HG02588 (cell line): ENCODE data around the gene IQCK.

ENCODE experiments used
- ATAC-seq: cut with Tn5 transposase; IDR thresholded peaks from one replicate; pipeline ENCODE4 v1.9.1; 2021; ENCODE audit warnings: mild to moderate bottlenecking, moderate library complexity; ENCODE audit not compliant: unreplicated experiment

Gene IQCK

DNA sequence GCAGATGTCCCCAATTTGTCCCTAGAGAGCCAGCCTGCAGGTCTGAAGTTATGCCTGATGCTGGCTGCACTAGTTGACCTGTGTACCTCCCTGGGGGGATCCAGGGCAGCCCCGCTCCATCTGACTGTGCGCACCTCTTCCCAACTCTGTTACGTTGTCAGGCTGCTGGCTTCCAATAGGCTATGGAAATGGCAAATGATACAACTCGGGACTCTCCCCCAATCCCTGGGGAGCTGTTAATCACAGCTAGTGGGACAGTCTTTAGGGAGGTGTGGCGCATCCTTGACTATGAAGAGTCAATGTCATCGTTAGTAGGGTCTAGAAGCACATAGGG, 136.4 kb downstream of the IQCK start:
- ATAC-seq = no peak

DNA sequence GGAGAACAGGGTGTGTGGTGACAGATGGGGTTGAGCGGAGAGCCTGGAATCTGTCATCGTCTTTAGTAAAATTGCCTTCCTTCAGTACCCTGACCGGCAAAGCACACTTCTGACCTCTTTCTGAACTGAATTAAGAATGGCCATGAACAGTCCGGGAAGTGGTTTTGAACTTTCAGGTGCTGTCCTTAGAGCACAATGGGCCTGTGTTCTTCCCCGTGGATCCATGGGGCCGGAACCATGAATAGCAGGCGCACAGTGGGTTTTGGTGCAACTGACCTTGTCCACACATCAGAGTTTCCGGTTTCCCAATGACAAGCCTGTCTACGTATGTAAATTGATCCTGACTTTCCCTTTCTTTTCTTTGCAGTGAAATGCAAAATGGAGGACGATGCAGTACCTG, 138.0 kb downstream of the IQCK start:
- no peak for ATAC-seq

DNA sequence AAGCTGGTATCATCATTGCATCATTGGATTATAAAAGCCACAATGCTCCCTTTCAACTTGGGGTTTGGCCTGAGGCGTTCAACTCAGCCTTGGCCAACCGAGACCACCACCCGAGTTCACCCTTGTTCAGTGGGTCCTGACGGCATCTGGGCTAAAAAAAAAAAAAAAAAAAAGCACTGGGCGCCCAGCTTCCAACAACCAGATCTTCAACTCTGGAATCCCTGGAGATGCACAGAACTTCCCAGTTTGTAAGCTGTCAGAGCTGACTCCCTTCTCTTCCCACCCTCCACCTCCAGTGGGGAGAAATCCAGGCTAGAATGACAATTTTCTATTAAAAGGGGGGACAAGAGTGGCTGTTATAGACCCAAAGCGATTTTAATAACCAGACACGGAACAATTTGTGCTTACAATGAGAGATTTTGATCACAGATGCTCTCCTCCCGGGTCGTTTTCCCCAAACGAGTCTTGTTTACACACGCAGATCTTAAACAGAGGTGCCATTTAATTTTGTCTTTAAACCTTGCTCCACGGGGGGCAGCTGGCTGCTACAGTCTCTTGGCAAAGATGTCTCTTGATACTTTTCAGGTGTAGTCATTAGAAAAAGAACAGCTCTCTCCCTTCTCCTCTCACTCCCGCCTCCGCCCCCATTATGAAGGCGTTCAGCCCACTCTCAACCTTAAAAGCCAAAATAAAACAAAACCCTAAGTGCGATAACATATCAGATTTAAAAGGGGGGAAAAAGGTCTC, 139.7 kb downstream of the IQCK start:
- no peak for ATAC-seq

DNA sequence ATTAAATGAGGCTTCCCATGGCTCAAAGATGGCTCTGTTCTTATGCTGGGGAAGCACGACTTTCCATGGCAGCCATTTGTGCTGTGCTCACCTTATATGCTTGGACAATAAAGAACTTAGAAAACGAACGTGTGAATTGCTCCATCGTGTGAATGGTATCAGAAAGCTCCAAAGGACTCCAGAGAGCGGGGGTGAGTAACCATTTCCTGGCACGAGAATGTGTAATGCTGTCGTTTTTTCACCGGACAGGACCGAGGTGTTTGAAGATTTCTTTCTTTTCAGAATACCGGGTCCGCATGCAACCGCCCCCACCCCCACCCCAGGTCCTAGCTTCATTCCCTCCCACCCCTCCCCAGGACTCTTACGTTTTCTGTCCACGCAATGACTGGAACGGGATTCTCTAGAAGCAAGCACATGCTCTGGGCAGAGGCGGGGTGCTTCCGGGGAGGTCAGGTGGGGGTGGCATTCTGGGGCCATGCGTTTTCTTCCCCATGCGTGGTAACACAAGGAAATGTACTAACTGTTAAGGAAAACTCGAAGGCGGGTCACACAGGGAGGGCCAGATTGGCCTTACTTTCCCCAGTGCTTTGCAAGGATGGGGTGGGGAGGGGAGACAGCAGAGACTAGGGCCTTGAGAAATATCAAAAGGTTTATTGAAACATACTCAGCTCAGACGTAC, 140.4 kb downstream of the IQCK start:
- no peak for ATAC-seq

DNA sequence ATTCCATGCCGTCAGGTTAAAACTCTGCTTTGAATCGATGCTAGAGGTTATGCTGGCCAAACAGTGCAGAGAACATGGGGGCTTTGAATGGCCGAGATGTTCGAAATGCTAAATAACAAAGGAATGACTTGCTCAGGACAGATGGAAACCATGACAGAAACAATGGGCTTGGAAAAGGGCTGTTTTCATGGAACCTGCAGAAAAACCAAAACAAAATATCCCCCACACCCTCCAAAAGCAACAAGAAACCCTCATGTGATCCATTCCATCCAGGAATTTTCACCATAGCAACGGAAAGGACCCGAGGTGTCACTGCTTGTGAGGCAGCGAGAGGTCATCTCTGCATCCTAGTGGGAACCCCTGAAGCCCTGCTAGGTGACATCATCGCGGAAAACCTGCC, 141.1 kb downstream of the IQCK start:
- ATAC-seq = no peak

DNA sequence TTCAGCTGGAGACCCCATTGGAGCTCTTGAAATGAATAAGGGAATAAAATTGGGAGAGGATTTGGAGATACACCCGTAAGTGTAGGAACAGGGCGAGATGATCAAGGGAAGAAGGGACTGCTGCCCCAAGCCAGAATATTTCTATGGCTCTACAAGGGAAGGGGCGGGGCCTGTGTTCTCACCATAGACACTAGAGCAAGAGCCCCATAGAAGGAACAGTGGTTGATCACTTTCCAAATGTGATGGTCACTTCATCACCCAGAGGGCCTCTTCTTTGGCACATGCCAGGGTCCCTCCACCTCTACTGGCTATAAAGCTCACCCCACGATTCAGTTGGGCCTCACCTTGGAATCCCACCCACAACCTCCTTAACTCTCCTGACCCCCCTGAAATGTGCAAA, 141.5 kb downstream of the IQCK start:
- ATAC-seq = no peak

DNA sequence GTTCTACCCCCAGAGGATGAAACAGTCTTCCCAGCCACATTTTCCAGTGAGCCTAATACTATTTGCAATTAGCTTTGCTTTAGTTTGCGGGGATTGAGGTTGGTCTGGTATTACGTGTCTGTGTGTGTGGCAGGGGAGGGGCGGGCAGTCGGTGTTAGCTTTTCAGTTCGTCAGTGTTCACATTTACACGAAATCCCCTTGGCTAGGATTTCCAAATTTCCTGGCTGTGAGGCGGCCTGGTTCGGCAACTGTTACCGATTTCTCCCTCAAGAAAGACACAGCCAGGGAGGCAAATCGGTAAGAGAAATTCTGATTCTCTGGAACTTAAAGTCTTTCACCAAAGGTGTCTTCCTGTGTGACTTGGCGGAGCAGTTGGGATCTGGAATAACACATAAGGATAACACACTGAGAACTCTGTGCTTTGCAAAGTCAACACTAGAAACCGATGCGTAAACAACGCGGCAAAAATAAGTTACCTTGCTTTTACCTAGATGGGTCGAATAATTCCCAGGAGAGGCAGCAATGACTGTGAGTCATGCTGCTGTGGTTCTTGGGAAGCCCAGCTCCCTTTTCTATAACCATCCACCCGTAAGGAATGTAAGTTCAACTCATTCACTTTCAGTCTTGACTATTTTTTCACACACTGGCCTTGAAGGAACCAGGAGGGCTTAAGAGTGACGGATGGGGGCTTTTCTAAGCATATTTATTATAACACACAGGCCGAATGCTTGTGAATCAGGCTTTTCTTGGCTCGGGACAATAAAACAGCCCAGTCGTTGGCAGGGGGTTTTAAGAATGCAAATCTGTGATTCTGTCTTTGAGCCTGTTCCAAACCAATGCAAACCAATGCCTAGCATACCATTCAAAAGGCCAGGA, 142.3 kb downstream of the IQCK start:
- no peak for ATAC-seq

DNA sequence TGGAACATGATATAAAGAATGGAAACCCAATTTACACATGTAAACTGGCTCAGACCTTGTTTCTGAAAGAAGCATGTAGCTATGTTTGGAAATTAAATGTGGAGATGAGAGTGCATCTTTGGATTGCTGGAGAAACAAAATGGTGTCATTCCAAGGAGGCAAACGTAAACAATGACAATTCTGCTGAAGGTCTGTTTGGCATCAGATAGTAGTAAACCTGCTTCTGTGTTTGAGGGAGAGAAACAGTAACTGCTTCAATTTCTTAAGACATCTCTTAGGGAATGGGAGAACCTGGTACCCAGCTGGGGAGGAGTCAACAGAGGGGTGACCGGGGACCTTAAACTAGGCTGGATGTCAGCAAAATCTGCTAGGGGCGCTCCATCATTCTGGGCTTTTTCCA, 143.1 kb downstream of the IQCK start:
- no peak for ATAC-seq

DNA sequence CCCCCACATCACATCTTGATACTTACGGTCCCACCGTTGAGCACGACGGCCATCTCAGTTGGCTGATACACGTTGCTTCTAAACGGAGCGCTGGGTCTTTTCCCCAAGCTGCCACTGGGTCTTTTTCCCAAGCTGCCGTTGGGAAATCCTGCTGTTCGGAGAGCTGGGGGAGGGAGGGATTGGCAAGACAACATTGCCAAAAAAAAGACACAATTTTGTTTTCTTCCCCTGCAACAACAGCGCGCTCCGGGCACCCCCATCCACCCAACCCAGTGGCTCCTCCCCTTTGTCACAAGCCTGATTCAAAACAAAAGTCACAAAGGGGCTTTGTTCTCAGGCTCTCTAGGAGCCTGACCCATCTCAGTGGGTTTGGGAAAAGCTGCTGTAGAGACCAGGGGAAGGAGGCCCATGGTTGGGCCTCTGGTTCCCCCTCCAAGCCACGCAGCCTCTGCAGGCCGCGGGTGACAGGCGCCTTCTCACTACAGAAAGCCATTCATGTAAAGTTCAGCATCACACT, 143.8 kb downstream of the IQCK start:
- ATAC-seq = no peak

DNA sequence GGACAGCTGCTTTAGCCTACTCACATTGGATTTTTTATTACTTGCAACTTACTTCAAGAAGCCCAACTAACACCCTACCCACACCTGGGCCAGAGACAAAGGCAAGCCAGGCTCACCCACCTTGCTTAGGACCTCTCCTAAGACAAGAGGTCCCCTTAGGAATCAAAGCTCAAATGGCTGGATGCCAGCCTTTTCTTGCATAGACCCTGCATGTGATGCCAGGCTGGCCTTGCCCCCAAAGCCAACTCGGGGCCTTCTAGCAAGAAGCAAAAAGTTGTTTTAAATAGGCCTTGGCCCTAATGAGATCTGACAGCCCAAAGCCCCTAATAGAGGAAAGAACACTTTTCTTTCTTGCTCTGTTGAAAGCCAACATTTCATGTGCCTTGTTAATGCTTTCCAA, 145.9 kb downstream of the IQCK start:
- ATAC-seq = no peak

DNA sequence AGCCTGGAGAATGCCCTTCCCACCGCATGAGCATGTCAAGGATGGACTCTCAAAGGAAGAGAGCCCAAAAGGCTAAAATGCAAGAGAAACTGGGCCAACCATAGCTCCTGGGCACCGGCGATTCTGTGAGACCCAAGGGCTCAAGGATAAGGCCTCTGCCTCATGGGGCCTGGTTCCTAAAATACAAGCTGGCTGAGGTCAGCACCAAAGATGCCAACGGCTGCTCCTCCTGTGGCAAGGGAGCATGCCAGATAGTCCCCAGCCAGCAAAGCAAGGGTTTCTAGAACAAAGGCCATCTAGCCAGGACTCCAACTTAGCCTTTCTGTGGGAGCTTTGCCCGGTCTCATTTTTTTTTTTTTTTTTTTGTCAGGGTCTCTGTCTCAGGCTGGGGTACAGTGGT, 146.5 kb downstream of the IQCK start:
- ATAC-seq = no peak

DNA sequence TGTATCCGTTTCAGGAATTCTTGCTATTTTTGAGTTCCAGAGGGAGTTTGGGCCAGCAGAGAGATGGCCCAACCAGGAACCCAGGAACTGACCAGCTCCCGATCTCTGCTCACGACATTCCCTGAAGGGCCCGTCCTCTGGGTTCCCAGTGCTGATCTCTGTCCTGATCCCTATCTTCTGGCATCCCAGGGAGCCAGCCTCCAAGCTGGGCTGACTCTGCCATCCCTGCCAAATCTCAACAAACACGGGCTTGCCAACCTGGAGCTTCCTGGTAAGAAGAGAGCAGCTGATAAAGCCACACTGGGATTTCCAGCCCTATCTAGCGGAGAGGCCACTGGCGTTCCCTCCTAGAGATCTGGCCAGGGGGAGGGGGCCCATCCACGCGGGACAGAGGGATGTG, 150.3 kb downstream of the IQCK start:
- ATAC-seq = no peak

DNA sequence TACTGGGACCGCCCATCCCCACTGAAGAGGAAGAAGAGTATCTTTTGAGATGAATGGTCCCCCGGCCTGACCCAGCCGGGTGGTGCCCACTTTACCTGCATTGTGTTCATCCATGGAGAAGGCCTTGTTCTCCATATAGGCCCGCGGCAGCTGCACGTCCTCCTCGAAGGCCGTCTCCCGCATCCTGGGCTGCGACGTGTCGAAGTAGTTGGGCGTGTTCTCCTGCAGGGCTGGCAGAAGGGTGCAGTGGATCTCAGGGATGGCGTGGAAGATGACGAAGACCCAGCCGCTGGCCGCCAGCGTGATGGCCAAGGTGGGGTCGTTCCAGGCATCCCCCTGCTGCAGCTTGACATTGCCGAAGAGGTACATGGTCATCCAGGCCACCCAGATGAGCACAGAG, 153.7 kb downstream of the IQCK start:
- no peak for ATAC-seq

DNA sequence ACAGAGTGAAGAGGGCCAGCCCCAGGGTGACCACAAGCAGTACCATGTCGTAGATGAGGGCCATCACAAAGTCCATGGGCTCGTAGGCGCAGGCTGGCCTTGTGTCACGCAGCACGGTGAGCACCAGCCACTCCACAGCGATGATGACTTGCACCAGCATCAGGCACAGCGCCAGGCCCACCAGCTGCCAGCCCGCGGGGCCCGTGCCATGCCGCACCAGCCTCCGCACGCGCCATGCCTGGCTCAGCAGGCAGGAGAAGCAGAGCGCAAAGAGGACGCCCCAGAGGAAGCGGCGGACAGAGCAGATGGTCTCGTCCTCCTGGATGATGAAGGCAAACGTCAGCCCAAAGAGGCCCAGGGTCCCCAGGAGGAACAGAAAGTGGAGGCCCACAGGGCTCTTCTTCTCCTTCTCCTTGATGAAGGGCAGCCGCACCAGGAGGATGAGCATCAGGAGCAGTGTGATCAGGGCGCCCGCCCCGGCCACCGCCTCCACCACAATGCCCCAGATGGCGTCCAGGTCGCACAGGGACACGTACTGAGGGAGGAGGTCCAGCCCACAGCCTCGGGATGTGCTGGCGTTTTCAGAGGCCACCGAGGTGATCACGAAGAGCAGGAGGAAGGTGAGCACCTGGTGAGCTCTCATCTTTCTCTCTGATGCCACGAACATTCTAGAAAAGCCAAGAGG, 154.2 kb downstream of the IQCK start:
- ATAC-seq = no peak

DNA sequence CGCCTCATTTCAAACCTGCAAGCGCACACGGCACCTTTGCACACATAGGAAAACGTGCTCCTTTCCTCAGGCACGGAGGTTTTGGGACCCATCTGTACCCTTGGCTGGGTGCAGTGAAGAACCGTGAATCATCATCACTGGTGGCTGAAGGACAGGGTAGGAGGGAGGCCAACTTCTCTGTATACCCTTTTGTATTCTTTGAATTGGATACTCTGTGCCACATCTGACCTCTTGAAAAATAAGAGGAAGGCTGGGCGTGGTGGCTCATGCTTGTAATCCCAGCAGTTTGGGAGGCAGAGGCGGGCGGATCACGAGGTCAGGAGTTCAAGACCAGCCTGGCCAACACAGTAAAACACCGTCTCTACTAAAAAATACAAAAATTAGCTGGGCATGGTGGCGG, 154.9 kb downstream of the IQCK start:
- no peak for ATAC-seq

DNA sequence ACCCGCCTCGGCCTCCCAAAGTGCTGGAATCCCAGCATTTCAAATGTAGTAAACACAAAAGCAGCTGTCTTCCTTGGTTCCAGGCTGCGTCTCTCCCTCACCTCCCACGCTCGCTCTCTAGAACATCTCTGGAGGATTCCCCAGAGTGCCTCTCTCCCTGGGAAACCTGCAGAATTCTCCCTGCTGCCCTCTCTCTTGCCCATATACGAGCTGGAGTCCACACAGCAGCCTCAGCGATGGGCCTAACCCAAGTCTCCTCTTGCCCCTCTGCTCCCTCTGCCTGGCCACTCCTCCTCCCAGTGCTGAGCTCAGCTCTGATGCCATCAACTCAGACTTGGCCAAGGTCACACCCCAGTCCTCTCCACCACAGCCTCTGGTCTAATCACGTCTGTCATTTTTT, 156.0 kb downstream of the IQCK start:
- ATAC-seq = no peak

DNA sequence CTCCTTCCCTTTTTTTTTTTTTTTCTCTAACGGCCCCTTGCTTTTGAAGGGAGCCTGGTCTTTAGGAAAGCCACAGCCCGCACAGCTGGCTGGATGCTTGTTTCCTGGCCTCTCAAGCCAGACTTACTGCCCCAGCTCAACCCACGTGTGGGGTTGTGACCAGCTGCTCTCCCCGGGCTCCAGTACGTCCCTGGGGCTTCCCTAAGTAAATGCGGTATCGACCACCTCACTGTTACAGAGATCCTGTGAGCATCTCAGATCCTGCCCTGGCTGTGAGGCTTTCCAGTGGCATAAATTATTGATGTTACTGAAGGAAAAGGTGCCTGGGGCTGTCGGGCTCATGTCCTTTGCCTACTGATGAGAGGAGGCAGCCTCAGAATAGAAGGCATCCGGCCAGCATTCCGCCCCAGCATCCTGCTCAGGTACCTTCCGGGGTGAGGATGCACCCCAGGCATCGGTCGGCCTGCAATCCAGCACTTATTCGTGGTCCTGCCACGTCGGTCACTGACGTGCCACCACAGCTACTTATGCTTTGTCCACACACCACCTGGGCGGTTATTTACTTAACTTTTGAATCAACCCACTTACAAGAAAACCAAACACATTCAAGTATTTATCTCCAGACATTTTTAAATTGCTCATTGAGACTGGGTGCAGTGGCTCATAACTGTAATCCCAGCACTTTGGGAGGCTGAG, 156.9 kb downstream of the IQCK start:
- ATAC-seq = no peak

DNA sequence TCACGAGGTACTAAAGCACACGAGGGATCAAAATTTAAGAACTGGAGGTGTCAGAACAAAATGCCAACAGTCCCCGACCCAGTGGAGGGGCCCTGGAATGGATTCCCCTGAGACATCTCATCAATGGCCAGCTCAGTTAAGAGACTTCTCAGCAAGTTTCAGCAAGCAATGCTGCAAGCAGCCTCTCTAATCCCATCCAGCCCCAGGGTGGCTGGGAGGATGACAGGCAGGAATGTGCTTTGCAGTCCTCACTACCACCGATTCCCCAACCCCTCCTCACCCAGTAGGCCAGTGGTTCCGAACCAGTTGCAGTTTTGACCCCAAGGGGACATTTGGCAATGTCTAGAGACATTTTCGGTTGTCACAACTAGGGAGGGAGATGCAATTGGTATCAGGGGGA, 157.8 kb downstream of the IQCK start:
- no peak for ATAC-seq

DNA sequence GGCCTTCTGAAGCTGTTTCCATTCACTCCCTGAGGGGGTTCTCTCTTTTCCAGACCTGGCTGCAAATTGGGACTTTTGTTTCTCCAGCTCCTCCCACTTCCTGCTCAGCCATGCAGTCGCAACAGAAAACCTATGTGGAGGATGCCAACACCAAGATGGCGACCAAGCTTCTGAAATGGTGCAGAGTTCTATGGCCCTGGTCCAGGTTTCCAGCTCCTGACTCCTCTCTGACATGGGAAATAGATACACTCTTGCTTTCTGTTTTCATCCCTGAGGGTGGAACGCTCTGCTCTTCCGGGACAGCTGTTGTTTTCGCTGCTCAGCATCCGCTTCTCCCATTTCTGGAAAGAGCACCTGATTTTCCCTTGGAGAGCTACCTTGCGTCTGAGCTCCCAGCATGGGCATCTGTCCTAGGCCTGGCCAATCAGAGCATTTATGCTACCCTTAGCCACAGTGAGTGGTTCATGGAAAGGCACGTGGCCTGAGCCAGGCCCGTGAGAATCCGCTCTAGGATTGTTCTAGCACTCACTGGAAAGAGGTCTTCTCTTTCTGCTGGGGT, 158.5 kb downstream of the IQCK start:
- no peak for ATAC-seq

DNA sequence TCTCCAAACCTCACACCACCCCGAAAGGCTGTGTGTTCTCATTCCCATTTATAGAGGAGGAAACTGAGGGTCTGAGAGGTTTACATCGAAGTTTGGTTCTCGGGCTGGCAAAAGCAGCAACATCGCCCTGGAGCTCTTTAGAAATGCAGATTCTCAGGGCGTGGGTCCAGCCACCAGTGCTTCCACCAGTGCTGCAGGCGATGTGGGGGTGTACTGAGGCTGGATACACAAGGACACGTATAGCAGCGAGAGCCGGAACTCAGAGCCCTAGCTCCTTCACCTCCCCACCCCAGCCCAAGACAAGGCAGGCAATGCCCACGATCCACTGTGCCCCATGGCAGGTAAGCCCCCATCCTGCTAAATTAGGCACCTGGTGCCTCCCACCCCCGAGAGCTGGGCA, 160.7 kb downstream of the IQCK start:
- ATAC-seq = no peak
